Prostate gland (tissue), 2 donors: ENCODE results near the gene PCSK4.

Source experiments
- CTCF ChIP-seq, 4 experiments: fragments of 200-600 bp in 2 of 4; fragments of 450-650 bp in 2 of 4; sonication (generic) in 2 of 4; IDR thresholded peaks; 1 replicate in 3 of 4; 2 replicates in 1 of 4; pipeline ENCODE4 v1.5.1; 2016 to 2019; ENCODE audit warnings: antibody characterized with exemption in 4 of 4, mild to moderate bottlenecking in 2 of 4, moderate library complexity in 2 of 4
- POLR2A ChIP-seq: fragments of 450-650 bp; IDR thresholded peaks from one replicate; pipeline ENCODE4 v1.6.1; 2016; ENCODE audit warnings: antibody characterized with exemption, mild to moderate bottlenecking
- POLR2AphosphoS5 ChIP-seq: sonication (generic); formaldehyde crosslinking; IDR thresholded peaks from one replicate; pipeline ENCODE4 v1.6.1; 2017; ENCODE audit warnings: antibody characterized with exemption

GRCh38 chr19:1492474-1493006 lies 2.4 kb upstream of the PCSK4 start:
- no peak for TF ChIP-seq POLR2AphosphoS5
- no peak for TF ChIP-seq POLR2A
- TF ChIP-seq CTCF (IDR thresholded peaks at IDR 0.05): no peak
